ENCODE results near the gene CRKL. TPM values are rescaled to one million over a fixed set of nuclear protein-coding genes. Genes with fewer than 3 reads are reported as not detected.

CRKL gene
- total RNA-seq, 1 experiment from 2014 or later: 69.9 TPM

DNA sequence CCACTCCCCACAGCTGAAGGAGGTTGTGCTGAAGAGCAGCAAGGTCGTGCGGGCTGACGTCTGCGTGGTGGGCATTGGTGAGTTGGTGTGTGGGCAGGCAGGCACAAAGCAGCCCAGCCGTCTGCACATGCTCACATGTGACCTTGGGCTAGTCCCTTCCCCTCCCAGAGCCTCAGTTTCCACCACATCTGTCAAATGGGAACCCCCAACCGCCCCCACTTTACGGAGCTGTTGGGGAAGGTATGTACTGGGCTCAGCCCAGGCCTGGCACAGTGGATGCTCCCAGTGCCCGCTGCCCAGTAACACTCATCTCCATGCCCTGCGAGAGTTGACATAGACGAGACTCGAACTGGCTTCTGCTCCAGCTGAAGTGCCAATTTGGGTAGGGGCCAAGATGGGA, 59.8 kb downstream of the CRKL start:
- TF ChIP-seq, protein P1, sequence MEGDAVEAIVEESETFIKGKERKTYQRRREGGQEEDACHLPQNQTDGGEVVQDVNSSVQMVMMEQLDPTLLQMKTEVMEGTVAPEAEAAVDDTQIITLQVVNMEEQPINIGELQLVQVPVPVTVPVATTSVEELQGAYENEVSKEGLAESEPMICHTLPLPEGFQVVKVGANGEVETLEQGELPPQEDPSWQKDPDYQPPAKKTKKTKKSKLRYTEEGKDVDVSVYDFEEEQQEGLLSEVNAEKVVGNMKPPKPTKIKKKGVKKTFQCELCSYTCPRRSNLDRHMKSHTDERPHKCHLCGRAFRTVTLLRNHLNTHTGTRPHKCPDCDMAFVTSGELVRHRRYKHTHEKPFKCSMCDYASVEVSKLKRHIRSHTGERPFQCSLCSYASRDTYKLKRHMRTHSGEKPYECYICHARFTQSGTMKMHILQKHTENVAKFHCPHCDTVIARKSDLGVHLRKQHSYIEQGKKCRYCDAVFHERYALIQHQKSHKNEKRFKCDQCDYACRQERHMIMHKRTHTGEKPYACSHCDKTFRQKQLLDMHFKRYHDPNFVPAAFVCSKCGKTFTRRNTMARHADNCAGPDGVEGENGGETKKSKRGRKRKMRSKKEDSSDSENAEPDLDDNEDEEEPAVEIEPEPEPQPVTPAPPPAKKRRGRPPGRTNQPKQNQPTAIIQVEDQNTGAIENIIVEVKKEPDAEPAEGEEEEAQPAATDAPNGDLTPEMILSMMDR (IDR thresholded peaks at IDR 0.05; ENCODE audit: unreplicated experiment): no peak
- H3K9me3 Mint-ChIP-seq (ENCODE audit: low read depth, unreplicated experiment): peaks cover 5% of the 10 kb centered on the region
- no peaks in the 10 kb centered on the region for H3K4me1 Mint-ChIP-seq (ENCODE audit: low read depth, unreplicated experiment)
- peaks cover 25% of the 10 kb centered on the region for H3K27me3 Mint-ChIP-seq (ENCODE audit: unreplicated experiment)
- BruUV-seq (replicated peaks): no TSS peak
- CTCF ChIA-PET: no interaction called here
- peaks cover 24% of the 10 kb centered on the region for H3K36me3 Mint-ChIP-seq (ENCODE audit: insufficient read depth, unreplicated experiment)
- no peak overlapping the region for H3K4me3 Mint-ChIP-seq (ENCODE audit: low read depth, unreplicated experiment)
- intact Hi-C loops (cut with micrococcal nuclease; ENCODE audit: unreplicated experiment): no loop called here
- DNase-seq: no peak
- H3K27ac Mint-ChIP-seq (ENCODE audit: unreplicated experiment): no peak overlapping the region

DNA sequence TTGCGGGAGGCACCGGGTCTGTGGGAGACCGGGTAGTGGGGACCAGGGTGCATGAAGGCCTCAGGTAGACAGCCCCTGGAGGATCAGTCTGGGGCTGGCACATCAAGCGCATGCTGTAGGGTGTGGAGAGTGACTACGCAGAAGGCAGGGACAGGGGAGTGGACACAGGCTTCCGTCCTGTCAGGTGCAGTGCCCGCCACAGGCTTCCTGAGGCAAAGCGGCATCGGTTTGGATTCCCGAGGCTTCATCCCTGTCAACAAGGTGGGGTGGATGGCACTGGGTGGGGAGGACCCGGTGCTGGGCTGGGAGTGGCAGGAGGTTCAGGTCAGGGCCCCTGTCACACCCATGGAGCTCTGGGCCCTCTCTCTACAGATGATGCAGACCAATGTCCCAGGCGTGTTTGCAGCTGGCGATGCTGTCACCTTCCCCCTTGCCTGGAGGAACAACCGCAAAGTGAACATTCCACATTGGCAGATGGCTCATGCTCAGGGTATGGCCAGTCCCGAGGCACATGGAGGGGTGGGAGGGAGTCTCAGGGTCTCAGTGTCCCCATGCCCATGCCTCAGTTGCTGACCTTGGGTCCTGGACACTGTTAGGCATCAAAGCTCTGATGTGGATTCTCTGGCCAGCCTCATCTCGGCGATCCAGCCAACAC, 60.4 kb downstream of the CRKL start:
- H3K36me3 Mint-ChIP-seq (ENCODE audit: insufficient read depth, unreplicated experiment): peaks cover 30% of the 10 kb centered on the region
- H3K27ac Mint-ChIP-seq (ENCODE audit: unreplicated experiment): no peak overlapping the region
- CTCF ChIA-PET: no interaction called here
- H3K4me1 Mint-ChIP-seq (ENCODE audit: low read depth, unreplicated experiment): no peaks in the 10 kb centered on the region
- intact Hi-C loops (cut with micrococcal nuclease; ENCODE audit: unreplicated experiment): no loop called here
- H3K4me3 Mint-ChIP-seq (ENCODE audit: low read depth, unreplicated experiment): no peak overlapping the region
- peaks cover 5% of the 10 kb centered on the region for H3K9me3 Mint-ChIP-seq (ENCODE audit: low read depth, unreplicated experiment)
- BruUV-seq (replicated peaks): no TSS peak
- peaks cover 25% of the 10 kb centered on the region for H3K27me3 Mint-ChIP-seq (ENCODE audit: unreplicated experiment)
- no peak for DNase-seq
- TF ChIP-seq, protein P1 (IDR thresholded peaks at IDR 0.05; ENCODE audit: unreplicated experiment): no peak

DNA sequence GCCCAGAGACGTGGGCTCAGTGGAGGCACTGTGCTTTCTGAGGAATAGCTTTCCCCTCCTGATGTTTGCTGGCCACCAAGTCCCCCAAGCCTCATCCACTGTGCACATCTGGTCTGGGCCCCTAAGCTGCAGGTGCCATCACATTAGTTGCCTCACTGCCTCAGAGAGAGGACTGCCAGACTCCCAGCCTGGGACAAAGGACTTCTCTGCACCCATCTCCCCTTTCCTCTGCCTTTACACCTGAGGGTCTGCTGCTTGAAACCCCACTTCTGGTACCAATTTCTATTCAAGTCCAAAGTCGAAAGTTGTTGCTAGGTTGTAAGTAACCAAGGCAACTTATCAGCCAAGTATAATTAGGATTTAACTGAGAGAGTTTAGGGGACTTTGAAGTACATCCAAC, 61.2 kb downstream of the CRKL start:
- H3K27ac Mint-ChIP-seq (ENCODE audit: unreplicated experiment): no peak overlapping the region
- peaks cover 5% of the 10 kb centered on the region for H3K9me3 Mint-ChIP-seq (ENCODE audit: low read depth, unreplicated experiment)
- peaks cover 25% of the 10 kb centered on the region for H3K27me3 Mint-ChIP-seq (ENCODE audit: unreplicated experiment)
- CTCF ChIA-PET: no interaction called here
- no TSS peak for BruUV-seq (replicated peaks)
- no peaks in the 10 kb centered on the region for H3K4me1 Mint-ChIP-seq (ENCODE audit: low read depth, unreplicated experiment)
- no peak overlapping the region for H3K4me3 Mint-ChIP-seq (ENCODE audit: low read depth, unreplicated experiment)
- intact Hi-C loops (cut with micrococcal nuclease; ENCODE audit: unreplicated experiment): no loop called here
- H3K36me3 Mint-ChIP-seq (ENCODE audit: insufficient read depth, unreplicated experiment): peaks cover 32% of the 10 kb centered on the region
- TF ChIP-seq, protein P1 (IDR thresholded peaks at IDR 0.05; ENCODE audit: unreplicated experiment): no peak
- no peak for DNase-seq

DNA sequence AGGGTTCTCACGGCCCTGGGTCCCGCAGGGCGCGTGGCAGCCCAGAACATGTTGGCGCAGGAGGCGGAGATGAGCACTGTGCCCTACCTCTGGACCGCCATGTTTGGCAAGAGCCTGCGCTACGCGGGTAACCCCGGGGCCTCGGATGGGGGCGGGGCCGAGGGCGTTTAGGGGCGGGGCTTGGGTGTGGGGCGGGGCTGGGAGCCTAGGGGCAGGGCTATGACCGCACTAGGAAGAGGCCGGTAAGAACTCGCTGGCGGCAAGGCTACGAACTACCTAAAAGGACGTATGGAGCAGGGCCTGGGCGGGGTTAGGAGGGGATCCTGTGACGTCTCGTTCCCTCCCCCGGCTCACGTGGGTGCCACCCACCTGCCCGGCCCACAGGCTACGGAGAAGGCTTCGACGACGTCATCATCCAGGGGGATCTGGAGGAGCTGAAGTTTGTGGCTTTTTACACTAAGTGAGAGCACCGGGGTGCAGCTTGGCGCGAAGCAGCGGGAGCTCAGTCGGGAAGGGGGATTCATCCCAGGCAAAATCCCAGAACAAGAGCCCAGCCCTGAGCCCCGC, 62.1 kb downstream of the CRKL start:
- no peaks in the 10 kb centered on the region for H3K4me1 Mint-ChIP-seq (ENCODE audit: low read depth, unreplicated experiment)
- no TSS peak for BruUV-seq (replicated peaks)
- intact Hi-C loops (cut with micrococcal nuclease; ENCODE audit: unreplicated experiment): no loop called here
- TF ChIP-seq, protein P1 (IDR thresholded peaks at IDR 0.05; ENCODE audit: unreplicated experiment): no peak
- H3K27me3 Mint-ChIP-seq (ENCODE audit: unreplicated experiment): peaks cover 16% of the 10 kb centered on the region
- CTCF ChIA-PET: no interaction called here
- DNase-seq: peak; percentile 28
- peaks cover 5% of the 10 kb centered on the region for H3K9me3 Mint-ChIP-seq (ENCODE audit: low read depth, unreplicated experiment)
- H3K36me3 Mint-ChIP-seq (ENCODE audit: insufficient read depth, unreplicated experiment): peaks cover 32% of the 10 kb centered on the region
- no peak overlapping the region for H3K27ac Mint-ChIP-seq (ENCODE audit: unreplicated experiment)
- peak overlapping the region; percentile 50 for H3K4me3 Mint-ChIP-seq (ENCODE audit: low read depth, unreplicated experiment)
